ENCODE measurements around the gene OR52B4.
"Not testable (repeated sequence)": the region's sequence is repeated elsewhere in the genome, so short reads cannot be mapped to it uniquely, and the experiment has no call there.

Gene OR52B4

DNA sequence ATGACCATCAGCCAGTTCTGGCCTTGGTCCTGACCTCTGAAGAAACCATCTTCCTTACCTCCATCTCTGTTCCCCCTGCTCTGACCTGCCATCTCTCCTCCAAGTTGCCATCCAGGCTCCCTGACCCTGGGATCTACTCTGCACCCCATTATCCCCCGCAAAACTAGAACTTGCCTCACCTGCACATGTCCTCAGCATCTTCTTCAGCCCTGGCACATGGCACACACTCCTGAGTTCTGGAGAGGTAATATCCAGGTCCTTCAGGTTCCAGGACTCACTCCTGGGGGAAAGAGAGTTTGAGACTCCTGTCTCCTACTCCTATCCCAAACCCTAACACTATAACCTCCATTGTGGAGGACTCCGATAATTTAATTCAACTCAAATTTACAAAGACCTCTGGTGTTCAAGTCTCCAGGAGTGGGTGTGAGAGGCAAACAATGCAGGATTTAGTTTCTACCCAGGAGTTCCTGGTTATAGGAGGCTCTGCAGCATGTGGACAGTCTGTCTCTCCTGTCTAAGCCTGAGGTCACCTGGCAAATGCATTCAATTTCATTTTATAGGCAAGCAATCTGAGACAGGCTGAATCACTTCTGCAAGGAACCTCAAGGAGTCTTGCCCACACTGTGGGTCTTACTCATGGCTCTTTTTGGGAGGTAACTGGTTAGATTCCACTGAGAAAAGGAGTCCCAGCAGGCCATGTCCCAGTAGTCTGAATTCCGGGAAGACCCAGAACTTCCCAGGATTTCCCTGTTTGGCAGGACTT, 18.0 kb upstream of the OR52B4 start:
- POLR2A ChIA-PET (ENCODE audit: low non-redundant PET), result no interaction called here
- CTCF ChIA-PET, result no interaction called here
- H3K27ac ChIP-seq, result no peak overlapping the region
- TF ChIP-seq, protein P1, sequence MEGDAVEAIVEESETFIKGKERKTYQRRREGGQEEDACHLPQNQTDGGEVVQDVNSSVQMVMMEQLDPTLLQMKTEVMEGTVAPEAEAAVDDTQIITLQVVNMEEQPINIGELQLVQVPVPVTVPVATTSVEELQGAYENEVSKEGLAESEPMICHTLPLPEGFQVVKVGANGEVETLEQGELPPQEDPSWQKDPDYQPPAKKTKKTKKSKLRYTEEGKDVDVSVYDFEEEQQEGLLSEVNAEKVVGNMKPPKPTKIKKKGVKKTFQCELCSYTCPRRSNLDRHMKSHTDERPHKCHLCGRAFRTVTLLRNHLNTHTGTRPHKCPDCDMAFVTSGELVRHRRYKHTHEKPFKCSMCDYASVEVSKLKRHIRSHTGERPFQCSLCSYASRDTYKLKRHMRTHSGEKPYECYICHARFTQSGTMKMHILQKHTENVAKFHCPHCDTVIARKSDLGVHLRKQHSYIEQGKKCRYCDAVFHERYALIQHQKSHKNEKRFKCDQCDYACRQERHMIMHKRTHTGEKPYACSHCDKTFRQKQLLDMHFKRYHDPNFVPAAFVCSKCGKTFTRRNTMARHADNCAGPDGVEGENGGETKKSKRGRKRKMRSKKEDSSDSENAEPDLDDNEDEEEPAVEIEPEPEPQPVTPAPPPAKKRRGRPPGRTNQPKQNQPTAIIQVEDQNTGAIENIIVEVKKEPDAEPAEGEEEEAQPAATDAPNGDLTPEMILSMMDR (conservative IDR thresholded peaks at IDR 0.05; ENCODE audit: low read depth), result no peak
- DNase-seq (ENCODE audit: low spot score), result no peak

- H3K27ac ChIP-seq, result no peak overlapping the region
- no peak for DNase-seq (ENCODE audit: low spot score)
- TF ChIP-seq, protein P1 (conservative IDR thresholded peaks at IDR 0.05; ENCODE audit: low read depth), result no peak
- POLR2A ChIA-PET (ENCODE audit: low non-redundant PET), result no interaction called here
- CTCF ChIA-PET, result no interaction called here
Observed at GRCh38 chr11:4381901-4382300, 13.7 kb upstream of the OR52B4 start.

DNA sequence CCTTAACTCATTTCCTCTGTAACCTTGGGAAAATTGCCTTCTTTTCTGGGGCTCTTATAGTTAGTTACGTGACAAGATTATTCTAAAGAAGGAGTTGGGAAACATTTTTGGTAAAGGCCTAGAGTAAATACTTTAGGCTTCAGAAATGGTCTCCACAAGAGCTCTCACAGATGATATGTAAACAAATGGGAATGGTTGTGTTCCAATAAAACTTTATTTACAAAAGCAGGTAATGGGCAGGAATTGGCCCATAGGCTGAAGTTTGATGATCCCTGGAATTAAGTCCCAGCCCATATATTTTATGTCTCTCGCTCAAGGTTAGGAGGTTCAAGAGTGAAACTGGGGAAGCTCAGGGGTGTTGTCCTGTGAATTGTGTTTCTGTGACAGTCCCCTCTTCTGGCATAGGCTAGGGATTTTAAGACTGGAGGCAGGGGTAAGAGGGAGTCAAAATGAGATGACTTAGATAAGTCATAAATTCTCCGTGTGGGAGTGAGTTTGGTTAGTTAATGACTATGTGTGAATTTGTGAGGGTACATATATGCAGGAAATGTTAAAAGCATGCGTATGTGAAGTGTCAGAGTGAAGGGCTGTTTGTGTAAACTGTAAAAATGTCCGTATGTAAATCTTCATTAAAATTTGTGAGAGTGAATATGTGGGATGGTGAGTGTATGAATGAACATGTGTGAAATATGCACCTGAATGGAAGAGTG, 7.4 kb upstream of the OR52B4 start:
- CTCF ChIA-PET, result no interaction called here

DNA sequence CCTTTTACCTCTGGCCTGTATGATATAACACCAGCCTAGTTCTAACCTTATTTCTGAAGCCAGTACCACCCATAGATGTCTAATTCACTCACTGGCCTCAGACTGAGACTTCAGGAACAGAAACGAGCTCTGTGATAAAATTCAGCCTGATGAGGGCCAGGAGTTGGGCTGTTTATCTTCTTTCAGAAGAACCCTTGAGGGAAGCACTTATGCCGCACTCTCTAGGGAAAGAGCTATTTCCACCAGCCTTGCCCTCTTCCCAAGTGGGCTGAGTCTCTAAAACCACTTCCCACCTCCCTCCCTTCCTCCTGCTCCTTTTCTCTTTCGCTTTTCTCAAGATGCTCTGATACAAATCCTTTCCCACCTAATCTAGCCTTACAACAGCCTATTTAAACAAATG, 2.0 kb upstream of the OR52B4 start:
- H3K27ac ChIP-seq, result no peak overlapping the region
- TF ChIP-seq, protein P1 (conservative IDR thresholded peaks at IDR 0.05; ENCODE audit: low read depth), result no peak
- POLR2A ChIA-PET (ENCODE audit: low non-redundant PET), result no interaction called here
- no peak for DNase-seq (ENCODE audit: low spot score)
- CTCF ChIA-PET, result interaction anchor here (0.6 kb wide), 1 partner anchor 10 kb away, joined by 3 read pairs; no protein-coding TSS in a partner anchor

More for the DNA sequence above, 7.4 kb upstream of the OR52B4 start:
- no peak overlapping the region for H3K27ac ChIP-seq
- POLR2A ChIA-PET (ENCODE audit: low non-redundant PET), result no interaction called here
- TF ChIP-seq, protein P1 (conservative IDR thresholded peaks at IDR 0.05; ENCODE audit: low read depth), result no peak
- DNase-seq (ENCODE audit: low spot score), result no peak

DNA sequence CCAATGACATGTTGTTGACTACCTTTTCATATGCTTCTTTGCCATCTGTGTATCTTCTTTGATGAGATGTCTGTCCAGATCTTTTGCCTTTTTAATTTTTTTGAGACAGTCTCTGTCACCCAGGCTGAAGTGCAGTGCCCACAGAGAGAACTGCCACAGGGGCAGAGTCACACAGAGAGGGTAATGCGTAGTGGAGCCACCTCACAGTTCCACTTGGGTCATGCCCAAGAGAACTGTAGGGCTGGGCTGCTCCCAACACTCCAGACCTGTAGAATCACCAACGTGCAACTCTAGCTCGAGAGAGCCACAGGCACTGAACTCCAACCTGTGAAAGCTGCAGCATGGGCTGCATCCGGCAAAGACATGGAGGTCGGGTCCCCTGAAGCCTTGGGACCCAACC, 20.0 kb downstream of the OR52B4 start:
- CTCF ChIA-PET; POLR2A ChIA-PET (ENCODE audit: low non-redundant PET); H3K27ac ChIP-seq; DNase-seq (ENCODE audit: low spot score): not testable (repeated sequence)

GRCh38 chr11:4345366-4345765, 22.8 kb downstream of the OR52B4 start:
- DNase-seq (ENCODE audit: low spot score); POLR2A ChIA-PET (ENCODE audit: low non-redundant PET); CTCF ChIA-PET; H3K27ac ChIP-seq: not testable (repeated sequence)

- DNase-seq (ENCODE audit: low spot score), result not testable (repeated sequence)
Observed at GRCh38 chr11:4334356-4334755, 33.8 kb downstream of the OR52B4 start.

More at GRCh38 chr11:4334356-4334755, 33.8 kb downstream of the OR52B4 start:
- POLR2A ChIA-PET (ENCODE audit: low non-redundant PET); CTCF ChIA-PET; H3K27ac ChIP-seq: not testable (repeated sequence)

Measured in RWPE1 (cell line).